ENCODE data around the gene IL17RC. TPM values are rescaled to one million over a fixed set of nuclear protein-coding genes. Genes with fewer than 3 reads are reported as not detected.
A peak's percentile ranks its signal among the peaks of the same experiment; 100 is the strongest.

The IL17RC gene
- polyA plus RNA-seq, 1 experiment: 17.3 TPM

GRCh38 chr3:9955611-9956352 is 38.9 kb downstream of the IL17RC start:
- ChIA-PET POLR2A (no interaction called here), CTCF (interaction anchor here (0.6 to 3.4 kb wide), 2 partner anchors 9 to 84 kb away, joined by 4 to 20 read pairs; no protein-coding TSS in a partner anchor)
- DNase-seq (ENCODE audit: low read depth, low spot score): no peak
- TF ChIP-seq CTCF (IDR thresholded peaks at IDR 0.05; ENCODE audit: low read depth, low read length): no peak
- Histone ChIP-seq H3K9me3 (ENCODE audit: control insufficient read depth, insufficient read depth, low read length) (no peaks in the 10 kb centered on the region), H3K4me3 (ENCODE audit: low read depth, low read length) (no peak overlapping the region), H3K27me3 (ENCODE audit: control insufficient read depth, insufficient read depth, low read length) (no peaks in the 10 kb centered on the region), H3K27ac (ENCODE audit: low read depth, low read length) (no peak overlapping the region)

GRCh38 chr3:9957214-9957613 is 40.3 kb downstream of the IL17RC start:
- Histone ChIP-seq H3K4me3 (ENCODE audit: low read depth, low read length) (no peak overlapping the region), H3K9me3 (ENCODE audit: control insufficient read depth, insufficient read depth, low read length) (no peaks in the 10 kb centered on the region), H3K27ac (ENCODE audit: low read depth, low read length) (no peak overlapping the region), H3K27me3 (ENCODE audit: control insufficient read depth, insufficient read depth, low read length) (no peaks in the 10 kb centered on the region)
- ChIA-PET CTCF (interaction anchor here (1.1 to 3.4 kb wide), 2 partner anchors 11 to 293 kb away, joined by 3 to 20 read pairs; no protein-coding TSS in a partner anchor), POLR2A (no interaction called here)
- no peak for DNase-seq (ENCODE audit: low read depth, low spot score)
- peak; percentile 18; the same call in 1 of the 2 replicates for TF ChIP-seq CTCF (IDR thresholded peaks at IDR 0.05; ENCODE audit: low read depth, low read length)

GRCh38 chr3:9965200-9965875 is 48.4 kb downstream of the IL17RC start:
- ChIA-PET CTCF (interaction anchor here (1.5 to 2.0 kb wide), 2 partner anchors 18 to 19 kb away, joined by 5 to 6 read pairs; no protein-coding TSS in a partner anchor), POLR2A (no interaction called here)
- Histone ChIP-seq H3K27ac (ENCODE audit: low read depth, low read length) (no peak overlapping the region), H3K9me3 (ENCODE audit: control insufficient read depth, insufficient read depth, low read length) (no peaks in the 10 kb centered on the region), H3K27me3 (ENCODE audit: control insufficient read depth, insufficient read depth, low read length) (no peaks in the 10 kb centered on the region), H3K4me3 (ENCODE audit: low read depth, low read length) (no peak overlapping the region)
- no peak for DNase-seq (ENCODE audit: low read depth, low spot score)
- no peak for TF ChIP-seq CTCF (IDR thresholded peaks at IDR 0.05; ENCODE audit: low read depth, low read length)

- POLR2A ChIA-PET: no interaction called here
- no peak for DNase-seq (ENCODE audit: low read depth, low spot score)
- Histone ChIP-seq H3K27ac (ENCODE audit: low read depth, low read length) (no peak overlapping the region), H3K9me3 (ENCODE audit: control insufficient read depth, insufficient read depth, low read length) (no peaks in the 10 kb centered on the region), H3K27me3 (ENCODE audit: control insufficient read depth, insufficient read depth, low read length) (no peaks in the 10 kb centered on the region), H3K4me3 (ENCODE audit: low read depth, low read length) (no peak overlapping the region)
- CTCF ChIA-PET: interaction anchor here (0.7 to 2.0 kb wide), 2 partner anchors 20 to 287 kb away, joined by 3 to 6 read pairs; no protein-coding TSS in a partner anchor
- TF ChIP-seq CTCF (IDR thresholded peaks at IDR 0.05; ENCODE audit: low read depth, low read length): no peak
Observed at GRCh38 chr3:9966841-9967240, 49.9 kb downstream of the IL17RC start.

- CTCF ChIA-PET: no interaction called here
- Histone ChIP-seq H3K27ac (ENCODE audit: low read depth, low read length) (peak overlapping the region; percentile 66), H3K9me3 (ENCODE audit: control insufficient read depth, insufficient read depth, low read length) (no peaks in the 10 kb centered on the region), H3K27me3 (ENCODE audit: control insufficient read depth, insufficient read depth, low read length) (no peaks in the 10 kb centered on the region), H3K4me3 (ENCODE audit: low read depth, low read length) (no peak overlapping the region)
- POLR2A ChIA-PET: interaction anchor here (1.0 kb wide), 1 partner anchor 11 kb away, joined by 3 read pairs; no protein-coding TSS in a partner anchor
- no peak for DNase-seq (ENCODE audit: low read depth, low spot score)
- no peak for TF ChIP-seq CTCF (IDR thresholded peaks at IDR 0.05; ENCODE audit: low read depth, low read length)
Observed at GRCh38 chr3:9969632-9970019, 52.7 kb downstream of the IL17RC start.

Measured in AG04450 (cell line).